8988T (cell line): Measurements from ENCODE around the gene UNC79.
A peak's percentile ranks its signal among the peaks of the same experiment; 100 is the strongest.

Experiments
- DNase-seq: peaks from one replicate; pipeline ENCODE4 v3.0.0; 2011

UNC79 gene

DNA sequence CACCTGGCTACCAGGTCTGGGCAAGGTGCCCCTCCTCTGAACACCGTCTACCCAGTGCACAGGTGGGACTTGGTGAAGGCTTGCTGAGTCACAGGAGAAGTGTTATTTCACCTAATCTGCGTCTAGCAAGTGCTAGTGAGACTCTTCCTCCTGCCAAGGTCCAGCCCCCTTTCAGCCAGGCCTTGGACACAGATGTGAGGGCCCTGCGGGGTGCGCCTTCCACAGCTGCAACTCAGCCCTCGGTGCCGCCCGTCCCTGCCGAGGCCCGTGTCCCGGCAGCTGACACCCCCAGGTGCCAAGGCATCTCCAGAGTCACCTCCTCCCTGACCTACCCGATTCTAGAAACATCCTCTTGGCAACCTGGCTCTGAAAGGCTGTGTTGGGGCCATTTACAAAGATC lies 302.5 kb downstream of the UNC79 start:
- DNase-seq, result no peak

DNA sequence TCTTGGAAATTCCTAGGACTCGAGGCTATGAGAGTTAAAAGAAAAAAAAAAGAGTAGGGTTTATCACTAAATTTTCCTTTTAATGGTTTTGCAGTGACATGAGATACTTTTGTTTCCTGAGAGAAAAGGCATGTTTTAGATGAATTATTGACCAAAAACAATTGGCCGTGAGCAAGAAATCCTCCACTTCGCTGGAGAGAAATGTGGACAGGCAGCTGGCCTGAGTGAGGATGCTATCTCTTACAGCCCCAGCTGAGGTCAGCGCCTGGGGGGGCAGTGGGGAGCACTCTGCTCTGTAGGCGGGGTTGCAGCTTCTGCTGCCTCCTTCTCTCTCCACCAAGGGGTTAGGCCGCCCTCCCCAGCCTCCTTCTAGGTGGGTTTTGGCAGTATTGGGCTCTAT lies 302.9 kb downstream of the UNC79 start:
- DNase-seq, result no peak

DNA sequence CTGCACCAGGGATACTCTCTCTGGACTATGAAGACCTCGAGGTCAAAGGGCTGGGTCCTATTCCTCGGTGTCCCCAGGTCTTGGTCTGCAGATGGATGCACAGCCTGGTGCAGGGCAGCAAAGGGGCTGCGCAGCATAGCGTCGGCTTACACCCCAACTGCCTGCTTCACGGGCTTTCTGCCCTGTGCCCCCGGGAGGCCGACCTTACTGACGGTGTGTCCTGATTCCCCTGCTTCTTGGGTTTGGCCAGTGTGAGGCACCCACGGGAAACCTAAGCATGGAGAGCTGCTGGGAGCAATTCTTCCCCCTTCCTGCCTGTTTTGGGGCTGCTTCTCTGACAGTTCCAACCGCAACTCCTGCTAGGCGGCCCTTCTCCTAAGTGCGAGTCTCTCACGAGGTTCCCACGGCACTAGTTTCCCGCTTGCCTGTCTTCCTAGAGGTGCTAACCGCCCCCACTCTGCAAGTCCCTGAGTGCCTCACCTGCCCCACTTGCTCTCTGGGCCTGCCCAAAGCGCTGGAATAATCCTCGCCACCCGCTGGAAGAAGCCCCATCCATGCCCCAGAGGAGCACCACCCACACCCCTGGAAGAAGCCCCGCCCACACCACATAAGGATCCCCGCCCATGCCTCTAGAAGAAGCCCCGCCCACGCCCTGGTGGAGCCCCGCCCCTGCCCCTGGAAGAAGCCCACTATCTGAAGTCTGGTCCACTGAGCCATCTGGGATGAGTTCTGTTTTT lies 303.5 kb downstream of the UNC79 start:
- peak; percentile 75 for DNase-seq

DNA sequence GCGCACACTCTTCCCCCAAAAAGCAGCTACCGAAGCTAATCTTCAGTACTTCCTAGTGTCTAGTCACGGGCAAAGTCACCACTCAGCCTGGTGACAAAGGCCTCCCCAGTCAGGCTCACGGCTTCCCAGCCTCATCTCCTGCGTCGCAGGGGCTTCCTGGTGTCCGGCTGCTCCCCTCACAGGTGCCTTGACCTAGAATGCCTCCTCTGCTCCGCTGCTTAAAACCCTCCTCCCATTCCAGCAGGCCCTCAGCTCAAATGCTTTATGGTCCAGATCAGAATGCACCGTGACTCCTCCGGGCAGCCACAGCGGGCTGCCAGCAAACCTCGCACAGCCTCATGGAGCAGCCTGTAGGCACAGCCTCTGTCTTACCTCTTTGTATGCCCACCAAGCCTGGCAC lies 304.5 kb downstream of the UNC79 start:
- no peak for DNase-seq

DNA sequence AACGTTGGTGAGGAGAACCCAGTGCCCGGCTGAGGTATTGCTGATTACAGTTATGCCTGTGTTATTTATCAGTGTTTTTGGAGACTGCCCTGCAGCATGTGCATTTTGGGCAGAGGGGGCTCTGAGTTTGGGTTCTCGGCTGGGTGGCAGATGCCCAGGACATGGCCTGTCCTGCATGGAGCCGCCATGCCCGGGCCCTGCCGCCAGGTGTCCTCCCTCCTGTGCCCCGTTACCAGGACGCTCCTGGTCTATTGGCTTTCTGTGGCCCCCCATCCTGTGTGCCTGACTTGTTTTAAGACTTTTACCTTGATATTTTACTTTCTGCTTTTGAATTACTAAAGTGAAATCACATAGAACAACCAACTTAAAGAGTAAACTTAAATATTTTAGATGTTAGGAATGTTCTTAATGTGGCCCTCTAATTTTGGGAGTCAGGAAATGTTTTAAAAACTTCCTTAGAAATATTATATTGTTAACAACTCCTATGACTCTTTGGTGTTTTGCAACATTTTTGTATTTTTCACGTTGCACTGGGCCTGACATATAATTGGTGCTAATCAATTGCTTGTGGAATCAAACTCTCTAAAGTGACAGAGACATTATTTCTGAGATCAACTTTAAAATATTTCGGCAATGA lies 305.8 kb downstream of the UNC79 start:
- DNase-seq, result peak; percentile 73

DNA sequence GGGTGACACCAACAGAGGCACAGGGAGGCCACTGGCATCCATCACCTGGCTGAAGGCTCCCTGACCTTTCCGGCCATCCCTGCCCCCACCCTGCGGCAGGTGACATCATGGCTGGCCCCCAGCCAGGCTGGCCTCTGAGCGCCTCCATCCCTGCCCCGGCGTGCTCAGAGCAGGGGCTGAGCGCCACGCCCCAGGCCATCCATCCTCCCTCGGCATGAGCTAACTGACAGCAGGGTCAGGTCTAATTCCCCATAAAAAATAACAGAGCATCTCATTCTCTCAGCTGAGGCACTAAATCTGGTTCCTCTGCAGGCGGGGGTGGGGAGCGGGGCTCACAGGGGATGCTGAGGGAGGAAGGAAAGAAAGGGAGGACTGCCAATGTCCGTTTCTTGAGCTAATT lies 306.9 kb downstream of the UNC79 start:
- DNase-seq, result no peak

DNA sequence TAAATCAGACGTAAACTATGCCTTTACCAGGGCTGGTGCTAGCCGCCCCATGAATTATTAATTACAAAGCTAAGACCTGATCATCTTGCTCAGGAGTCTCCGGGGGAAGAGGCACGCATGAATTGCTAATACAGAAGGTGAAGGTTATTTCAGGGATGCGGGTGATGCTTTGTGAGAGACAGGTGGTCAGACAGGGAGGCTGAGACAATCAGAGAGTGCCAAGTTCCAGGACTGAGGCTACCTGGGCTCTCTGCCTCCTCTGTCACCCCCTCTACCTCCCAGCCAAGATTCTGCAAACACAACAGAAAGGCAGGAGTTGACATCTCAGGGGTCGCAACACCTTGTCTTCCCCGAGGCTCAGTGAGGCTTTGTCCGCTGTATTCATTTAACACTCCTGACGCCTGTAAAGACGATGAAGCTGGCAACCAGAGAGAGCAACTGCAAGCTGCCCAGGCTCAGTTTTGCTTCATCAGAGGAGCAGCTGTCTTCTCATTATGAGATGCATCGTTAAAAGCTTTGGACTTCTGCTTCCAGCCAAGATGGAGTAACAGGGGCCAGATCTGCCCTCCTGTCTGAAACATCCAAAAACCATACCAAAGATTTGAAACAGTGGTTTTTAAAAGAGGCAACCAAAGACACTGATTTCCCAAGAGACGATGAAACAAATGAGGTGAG lies 311.0 kb downstream of the UNC79 start:
- no peak for DNase-seq

DNA sequence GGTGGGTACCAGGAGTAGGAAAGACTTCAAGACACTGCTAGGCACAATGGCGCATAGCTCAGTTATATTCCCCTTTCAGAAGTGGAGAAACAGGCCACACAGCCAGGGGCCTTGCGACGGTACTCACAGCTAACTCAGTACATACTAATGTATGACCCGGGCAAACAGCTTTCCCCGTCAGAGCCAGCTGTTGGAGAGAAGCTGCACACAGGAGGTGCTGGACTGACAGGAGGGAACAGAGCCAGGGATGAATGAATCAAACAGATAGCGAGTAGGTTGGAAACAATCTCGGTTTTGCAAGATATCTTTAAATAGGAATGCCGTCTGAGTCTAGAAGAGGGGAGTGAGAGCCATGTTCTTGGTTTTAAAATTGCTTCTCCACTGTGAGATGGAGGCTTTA lies 312.0 kb downstream of the UNC79 start:
- DNase-seq, result no peak

DNA sequence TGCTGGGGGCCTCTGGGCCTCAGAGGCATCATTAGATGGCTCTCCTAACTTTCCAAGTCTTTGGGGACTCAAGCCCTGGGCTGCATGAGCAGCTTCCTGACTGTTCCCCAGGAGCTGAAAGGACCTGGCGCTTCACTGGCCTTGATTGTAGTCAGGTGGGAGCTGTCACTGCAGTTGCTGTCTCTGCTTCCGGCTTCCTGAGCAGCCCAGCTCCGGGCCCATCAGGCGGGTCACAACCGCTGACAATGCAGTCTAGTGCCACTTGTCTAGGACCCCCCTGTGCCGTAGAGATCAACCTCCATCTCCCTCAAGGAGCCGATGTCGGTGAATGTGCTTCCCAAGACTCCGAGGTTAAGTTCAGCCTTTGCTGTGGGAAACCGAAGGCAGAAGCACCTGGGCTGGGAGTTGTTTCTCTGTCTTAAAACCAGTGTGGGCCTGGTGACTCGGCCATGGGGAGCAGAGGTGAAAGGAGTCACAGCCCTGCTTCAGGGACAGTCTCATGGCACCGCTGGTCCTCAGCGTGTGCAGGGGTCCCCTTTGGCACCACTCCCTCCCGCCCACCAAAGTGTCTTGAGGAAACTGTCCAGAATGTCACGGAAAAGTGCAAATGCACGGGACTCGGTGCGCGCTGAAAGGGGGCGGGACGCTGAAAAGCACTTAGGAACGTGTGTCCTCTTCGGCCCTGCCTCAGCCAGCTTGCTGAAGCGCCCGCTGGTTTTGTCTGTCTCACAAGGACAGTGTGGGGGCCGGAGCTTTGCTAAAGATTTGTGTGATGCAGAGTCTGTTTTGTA lies 312.7 kb downstream of the UNC79 start:
- no peak for DNase-seq

DNA sequence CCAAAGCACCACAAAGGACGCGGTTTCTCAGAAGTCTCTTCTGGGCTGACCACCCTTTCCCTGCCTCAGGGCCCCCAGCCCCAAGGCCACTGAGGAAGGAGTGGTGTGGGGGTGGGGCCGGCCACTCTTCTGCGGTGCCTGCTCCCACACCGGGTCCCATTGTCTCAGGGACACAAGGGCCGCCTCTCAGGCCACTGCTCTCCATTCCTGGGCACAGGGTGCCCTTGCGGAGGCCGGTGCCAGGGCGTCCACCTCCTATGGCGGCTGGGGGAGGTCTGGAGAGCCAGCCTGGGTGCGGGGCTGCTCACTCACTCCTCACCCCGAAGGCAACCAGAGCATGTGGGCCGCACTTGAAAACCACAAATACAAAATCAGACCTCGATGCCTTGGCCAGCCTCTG lies 313.4 kb downstream of the UNC79 start:
- no peak for DNase-seq

DNA sequence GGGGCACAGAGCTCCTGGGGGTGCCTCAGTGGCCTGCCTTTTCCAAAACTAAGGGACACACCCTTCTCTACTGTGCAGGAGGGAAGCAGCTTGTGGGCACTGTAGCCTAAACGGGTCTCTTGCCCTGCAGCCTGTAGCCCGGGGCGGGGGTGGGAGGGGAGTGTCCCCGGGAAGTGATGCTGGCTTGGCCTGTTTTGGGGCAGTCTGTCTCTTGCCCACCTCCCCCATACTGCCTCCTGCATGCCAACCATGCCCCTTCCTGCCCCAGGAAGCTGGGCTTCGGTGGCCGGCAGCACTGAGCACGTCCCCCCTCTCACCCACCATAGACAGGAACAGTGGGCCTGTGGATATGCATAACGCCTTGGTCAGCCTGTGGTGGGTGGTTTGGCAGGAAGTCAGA lies 314.1 kb downstream of the UNC79 start:
- DNase-seq, result no peak

DNA sequence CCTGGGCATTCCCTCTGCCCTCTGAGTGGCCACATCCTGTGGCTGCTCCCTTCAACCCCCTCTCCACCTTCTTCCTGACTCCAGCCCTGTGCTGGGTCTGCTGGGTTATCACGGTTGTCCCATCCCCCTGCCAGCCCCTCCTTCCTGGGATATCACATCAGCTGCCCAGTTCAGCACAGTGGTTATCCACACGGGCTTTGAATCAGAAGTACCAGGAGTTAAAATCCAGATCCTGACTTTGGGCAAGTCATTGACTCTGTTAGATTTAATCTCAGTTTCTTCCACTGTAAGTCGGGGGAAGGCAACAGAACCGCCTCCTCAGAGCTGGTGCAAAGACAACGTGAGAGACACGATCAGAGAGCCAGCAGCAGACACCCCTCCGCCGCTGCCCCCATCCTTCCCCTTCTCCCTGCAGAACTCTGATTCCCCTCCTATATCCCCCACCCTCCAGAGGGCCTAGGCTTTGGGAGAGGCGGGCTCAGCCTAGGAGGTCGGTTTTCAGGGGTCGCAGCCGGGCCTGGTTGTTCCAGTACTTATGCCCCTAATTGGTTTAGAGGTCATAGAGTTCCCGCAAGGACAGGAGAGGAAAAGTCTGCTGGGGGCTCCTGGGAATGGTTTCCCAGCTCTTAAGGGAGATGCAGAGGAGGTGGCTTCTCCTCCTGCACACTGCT lies 315.0 kb downstream of the UNC79 start:
- no peak for DNase-seq

DNA sequence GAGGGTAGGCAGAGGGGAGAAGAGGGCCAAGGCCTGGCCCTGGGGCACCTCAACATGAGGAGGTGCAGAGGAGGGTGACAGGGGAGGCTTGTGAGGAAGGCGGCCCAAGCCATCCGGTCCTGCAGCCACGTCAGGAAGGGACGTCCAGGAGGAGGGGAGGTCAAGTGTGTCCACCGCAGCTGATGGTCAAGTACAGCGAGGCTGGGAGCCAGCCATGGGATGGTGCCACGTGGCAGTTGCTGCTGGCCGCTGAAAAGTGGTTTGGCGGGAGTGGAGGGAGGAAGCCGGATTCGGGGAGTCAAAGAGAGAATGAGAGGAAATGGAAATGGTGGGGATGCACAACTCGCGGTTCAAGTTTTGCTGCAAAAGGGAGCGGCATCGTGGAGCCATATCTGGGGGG lies 316.4 kb downstream of the UNC79 start:
- DNase-seq, result no peak

DNA sequence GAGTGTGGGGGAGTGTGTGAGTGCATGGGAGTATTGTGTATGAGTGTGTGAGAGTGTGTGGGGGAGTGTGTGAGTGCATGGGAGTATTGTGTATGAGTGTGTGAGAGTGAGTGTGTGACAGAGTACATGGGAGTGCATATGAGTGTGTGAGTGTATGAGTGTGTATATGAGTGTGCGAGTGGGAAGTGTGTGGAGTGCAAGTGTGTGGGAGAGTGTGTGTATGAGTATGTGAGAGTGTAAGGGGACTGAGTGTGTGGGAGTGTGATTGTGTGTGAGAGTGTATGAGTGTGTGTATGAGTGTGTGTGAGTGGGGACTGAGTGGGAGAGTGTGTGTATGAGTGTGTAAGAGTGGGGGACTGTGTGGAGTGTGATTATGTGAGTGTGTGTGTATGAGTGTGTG lies 316.8 kb downstream of the UNC79 start:
- DNase-seq, result no peak

DNA sequence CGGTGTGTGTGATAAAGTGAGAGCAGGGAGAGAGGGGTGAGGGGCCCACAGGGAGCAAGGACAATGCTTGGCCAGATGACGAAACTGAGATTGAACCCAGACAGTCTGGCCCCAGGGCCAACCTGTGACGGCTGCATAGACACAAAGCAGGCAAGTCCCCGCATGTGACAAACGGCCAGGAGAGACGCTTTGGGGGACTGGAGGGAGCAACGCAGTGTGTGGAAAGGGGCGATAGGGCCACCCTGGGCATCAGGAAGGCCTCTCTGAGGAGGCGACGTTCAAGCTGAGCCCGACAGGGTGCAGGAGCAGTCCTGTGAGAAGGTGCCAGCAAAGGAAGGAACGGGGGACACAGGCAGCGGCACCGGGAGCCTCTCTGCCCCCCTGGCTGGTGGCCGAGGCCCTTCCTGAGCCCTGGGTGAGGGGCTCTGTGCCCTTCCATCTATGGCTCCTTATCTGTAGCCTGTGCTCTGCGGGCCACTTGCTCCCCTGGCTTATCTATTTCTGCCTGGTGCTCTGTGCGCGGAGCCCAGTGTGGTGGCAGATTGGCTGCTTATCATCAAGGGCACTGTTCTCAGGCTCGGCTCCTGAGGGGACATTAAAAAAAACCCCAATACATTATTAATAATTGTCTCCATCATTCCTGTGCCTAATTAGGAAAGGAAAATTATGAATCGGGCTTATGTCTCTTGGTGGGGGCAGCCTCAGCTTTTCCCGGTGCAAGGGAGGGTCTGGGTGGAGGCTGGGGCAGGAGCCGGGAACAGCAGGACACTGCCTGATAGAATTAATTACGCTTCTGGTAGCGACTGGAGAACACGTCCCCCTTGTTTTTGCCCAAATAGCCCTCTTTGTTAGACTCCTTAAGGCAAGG lies 317.7 kb downstream of the UNC79 start:
- no peak for DNase-seq

DNA sequence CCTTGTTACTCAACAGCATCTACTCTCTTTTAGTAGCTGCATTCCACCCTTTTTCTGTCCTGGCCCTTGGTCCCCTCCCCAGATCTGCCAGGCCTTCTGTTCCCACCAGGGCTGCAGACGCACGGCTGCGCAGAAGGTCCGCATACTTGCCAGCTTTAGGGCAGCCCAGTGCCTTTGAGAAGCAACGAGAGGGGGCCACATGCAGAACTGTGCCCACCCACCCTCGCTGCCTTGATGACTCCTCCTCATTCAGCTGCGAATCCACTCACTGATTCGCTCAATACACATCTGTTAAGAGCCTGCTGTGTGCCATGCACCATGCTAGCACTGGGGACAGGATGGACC lies 318.3 kb downstream of the UNC79 start:
- no peak for DNase-seq

DNA sequence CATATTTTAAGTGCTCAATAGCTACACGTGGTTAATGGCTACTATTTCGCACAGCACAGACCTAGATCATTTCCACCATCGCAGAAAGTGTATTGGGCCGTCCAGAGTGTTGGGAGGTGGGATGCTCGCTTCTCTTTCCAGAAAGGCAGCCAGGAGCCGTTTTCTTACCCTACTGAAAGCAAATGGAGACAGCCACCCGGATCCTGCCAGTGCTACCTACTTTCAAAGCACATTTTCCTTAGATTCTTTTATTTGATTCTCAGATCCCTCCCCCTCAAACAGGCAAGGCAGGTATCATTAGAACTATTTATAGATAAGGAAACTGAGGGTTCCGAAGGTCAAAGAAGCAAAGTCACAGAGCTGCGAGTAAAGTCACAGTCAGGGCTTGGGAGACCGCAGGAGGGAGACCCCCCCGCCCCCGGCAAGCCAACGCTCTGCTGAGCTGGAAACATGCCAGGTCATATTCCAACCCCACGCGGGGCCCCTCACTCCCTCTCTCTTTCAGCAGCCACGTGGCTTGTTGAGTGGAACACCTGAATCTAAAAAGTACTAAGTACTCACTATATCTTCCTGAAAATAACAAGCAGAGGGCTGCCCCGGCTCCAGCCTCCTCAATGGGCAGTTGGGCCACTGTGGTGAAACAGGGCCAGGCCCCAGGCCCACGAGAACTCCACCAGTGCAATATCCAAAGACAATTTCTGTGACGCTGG lies 321.4 kb downstream of the UNC79 start:
- no peak for DNase-seq

DNA sequence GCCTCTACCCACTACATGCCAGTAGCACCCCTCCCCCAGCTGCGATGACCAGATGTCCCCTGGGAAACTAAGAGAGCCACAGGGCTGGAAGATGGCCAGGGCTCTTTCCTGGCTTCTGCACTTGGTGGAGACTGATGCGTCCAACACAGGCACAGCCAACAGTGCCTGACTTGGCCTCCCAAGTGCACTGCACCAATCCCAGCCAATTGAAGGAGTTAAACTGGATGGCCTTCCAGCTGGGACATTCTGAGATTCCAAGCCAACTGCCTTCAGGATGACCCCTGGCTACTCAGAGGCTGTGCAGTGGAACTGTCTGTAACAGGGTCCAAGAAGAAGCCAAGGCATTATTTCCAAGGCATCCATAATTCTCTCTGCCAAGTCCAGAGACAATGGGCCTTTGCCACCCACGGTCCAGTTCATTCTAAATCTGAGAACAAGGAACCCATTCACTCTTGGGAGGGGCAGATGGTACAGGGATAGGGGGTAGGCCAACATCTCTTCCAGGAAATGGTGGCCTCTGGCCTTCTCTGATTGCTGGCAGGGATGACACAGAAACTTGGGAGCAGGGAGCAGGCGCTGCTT lies 322.3 kb downstream of the UNC79 start:
- DNase-seq, result no peak

DNA sequence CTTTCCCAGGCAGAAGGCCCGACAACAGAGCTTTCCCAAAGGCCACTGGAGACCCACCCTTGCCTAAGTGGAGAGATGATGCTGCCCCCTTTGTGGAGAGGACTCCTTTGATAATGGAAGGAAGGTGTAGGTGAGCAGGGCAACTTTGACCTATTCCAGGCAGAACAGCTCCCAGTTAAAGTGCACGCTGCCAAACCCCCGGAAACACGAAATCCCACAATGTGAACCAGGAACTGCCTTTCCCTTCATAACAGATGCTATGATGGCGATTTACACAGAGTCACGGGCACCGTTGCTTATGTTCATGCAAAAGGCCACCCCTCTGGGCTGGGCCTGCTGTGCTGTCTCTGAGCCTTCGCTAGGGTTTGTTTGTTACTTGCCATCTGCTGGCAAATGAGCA lies 322.9 kb downstream of the UNC79 start:
- DNase-seq, result no peak

DNA sequence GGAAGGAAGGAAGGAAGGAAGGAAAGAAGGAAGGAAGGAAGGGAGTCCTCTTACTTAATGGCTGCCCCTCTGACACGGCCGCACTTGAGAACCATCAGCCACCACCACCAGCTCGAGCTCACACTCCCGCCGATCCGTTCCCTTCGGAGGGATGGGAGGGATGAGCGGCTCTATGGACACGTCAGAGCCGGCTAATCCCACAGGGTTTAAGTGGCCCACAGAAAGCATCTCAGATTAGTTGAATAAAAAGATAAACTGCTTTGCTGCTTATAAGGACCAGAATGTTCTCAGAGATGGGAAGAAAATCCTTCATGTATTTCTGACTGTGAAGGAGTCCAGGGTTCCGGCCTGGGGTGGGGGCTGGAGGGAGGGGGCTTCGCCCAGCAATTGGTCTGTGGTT lies 326.5 kb downstream of the UNC79 start:
- no peak for DNase-seq
